Stimulated activated CD8-positive, alpha-beta memory T cell treated with anti-CD3 and anti-CD28 coated beads, Interleukin-12 subunit alpha, Interleukin-12 subunit beta, amount 100 ng/mL, for 4 hours (primary cell): ENCODE measurements around the gene DCC.

ENCODE experiments used
- DNase-seq: peaks from one replicate; pipeline ENCODE4 v3.0.0-alpha.2; 2020; ENCODE audit warnings: low read depth

DCC gene

GRCh38 chr18:52339891-52340371, at the start of gene DCC:
TSS of gene DCC (plus strand) at chr18:52340197. CDS start at chr18:52340788, 591 bp downstream.
- DNase-seq, result no peak

- no peak for DNase-seq
Measured at GRCh38 chr18:52310651-52311050, 29.3 kb upstream of the DCC start.

- no peak for DNase-seq
Measured at GRCh38 chr18:52311331-52311730, 28.7 kb upstream of the DCC start.

- DNase-seq, result no peak
Measured at GRCh38 chr18:52312346-52312745, 27.7 kb upstream of the DCC start.

GRCh38 chr18:52313213-52313612, 26.8 kb upstream of the DCC start:
- no peak for DNase-seq

GRCh38 chr18:52319424-52319983, 20.5 kb upstream of the DCC start:
- DNase-seq, result no peak

GRCh38 chr18:52322307-52322706, 17.7 kb upstream of the DCC start:
- DNase-seq, result no peak

GRCh38 chr18:52323802-52324201, 16.2 kb upstream of the DCC start:
- no peak for DNase-seq

GRCh38 chr18:52325997-52326396, 14.0 kb upstream of the DCC start:
- no peak for DNase-seq

- DNase-seq, result no peak
Measured at GRCh38 chr18:52333860-52334259, 6.1 kb upstream of the DCC start.

GRCh38 chr18:52334307-52334706, 5.7 kb upstream of the DCC start:
- no peak for DNase-seq

GRCh38 chr18:52334896-52335295, 5.1 kb upstream of the DCC start:
- no peak for DNase-seq

GRCh38 chr18:52337276-52337675, 2.7 kb upstream of the DCC start:
- DNase-seq, result no peak

- DNase-seq, result no peak
Measured at GRCh38 chr18:52340406-52341102, 557 bp downstream of the DCC start.

GRCh38 chr18:52341103-52341432, 1.1 kb downstream of the DCC start:
- no peak for DNase-seq

- DNase-seq, result no peak
Measured at GRCh38 chr18:52341608-52342381, 1.8 kb downstream of the DCC start.

- no peak for DNase-seq
Measured at GRCh38 chr18:52342456-52342855, 2.5 kb downstream of the DCC start.

GRCh38 chr18:52343138-52343537, 3.1 kb downstream of the DCC start:
- no peak for DNase-seq

- no peak for DNase-seq
Measured at GRCh38 chr18:52343731-52344340, 3.8 kb downstream of the DCC start.

- no peak for DNase-seq
Measured at GRCh38 chr18:52344881-52345280, 4.9 kb downstream of the DCC start.

- DNase-seq, result no peak
Measured at GRCh38 chr18:52345428-52345827, 5.4 kb downstream of the DCC start.

- no peak for DNase-seq
Measured at GRCh38 chr18:52348209-52348608, 8.2 kb downstream of the DCC start.

- no peak for DNase-seq
Measured at GRCh38 chr18:52349498-52349897, 9.5 kb downstream of the DCC start.
